A549 (cell line): Measurements from ENCODE around the gene SEMA5A.

ENCODE experiments used
- EP300 ChIP-seq, 2 experiments: fragments of >200 bp; sonication (Bioruptor Twin); formaldehyde crosslinking; IDR thresholded peaks; 2 replicates in 1 of 2; 3 replicates in 1 of 2; pipeline ENCODE4 v1.6.1; 2016 to 2017
- HDAC2 ChIP-seq: fragments of 200-600 bp; sonication (generic); IDR thresholded peaks from 2 replicates; pipeline ENCODE4 v1.6.1; 2016
- JUNB ChIP-seq: fragments of >200 bp; sonication (Bioruptor Twin); formaldehyde crosslinking; IDR thresholded peaks from 2 replicates; pipeline ENCODE4 v1.6.1; 2016
- TF ChIP-seq, protein P1 (sequence below): fragments of >200 bp; sonication (Bioruptor Twin); formaldehyde crosslinking; IDR thresholded peaks from 2 replicates; pipeline ENCODE4 v1.6.1; 2016

DNA sequence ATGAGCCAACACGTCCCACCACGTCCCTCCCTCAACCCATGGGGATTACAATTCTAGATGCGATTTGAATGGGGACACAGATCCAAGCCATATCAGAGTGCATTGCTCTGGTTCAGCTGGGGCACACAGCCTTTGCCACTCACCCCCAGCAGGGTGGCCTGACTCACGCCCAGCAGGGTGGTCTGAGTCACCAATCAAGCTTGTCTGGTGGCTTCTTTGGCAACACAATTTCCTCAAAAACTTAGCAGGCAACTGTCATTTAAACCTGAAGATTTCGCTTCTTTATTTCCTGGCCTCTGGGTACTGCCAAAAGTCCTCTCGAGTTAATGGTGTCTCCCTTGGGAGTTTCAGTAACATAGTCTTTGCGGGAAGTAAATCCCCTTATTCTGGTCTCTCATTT is 16.3 kb upstream of the SEMA5A start:
- no peak for TF ChIP-seq EP300 (IDR thresholded peaks at IDR 0.05)
- TF ChIP-seq, protein P1, sequence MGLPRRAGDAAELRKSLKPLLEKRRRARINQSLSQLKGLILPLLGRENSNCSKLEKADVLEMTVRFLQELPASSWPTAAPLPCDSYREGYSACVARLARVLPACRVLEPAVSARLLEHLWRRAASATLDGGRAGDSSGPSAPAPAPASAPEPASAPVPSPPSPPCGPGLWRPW: no peak
- TF ChIP-seq HDAC2: no peak
- TF ChIP-seq JUNB: no peak
